ENCODE measurements around the gene LAMTOR2. TPM values are rescaled to one million over a fixed set of nuclear protein-coding genes. Genes with fewer than 3 reads are reported as not detected.

Gene LAMTOR2
- total RNA-seq, 1 donor from 2014 or later = 64.4 TPM

DNA sequence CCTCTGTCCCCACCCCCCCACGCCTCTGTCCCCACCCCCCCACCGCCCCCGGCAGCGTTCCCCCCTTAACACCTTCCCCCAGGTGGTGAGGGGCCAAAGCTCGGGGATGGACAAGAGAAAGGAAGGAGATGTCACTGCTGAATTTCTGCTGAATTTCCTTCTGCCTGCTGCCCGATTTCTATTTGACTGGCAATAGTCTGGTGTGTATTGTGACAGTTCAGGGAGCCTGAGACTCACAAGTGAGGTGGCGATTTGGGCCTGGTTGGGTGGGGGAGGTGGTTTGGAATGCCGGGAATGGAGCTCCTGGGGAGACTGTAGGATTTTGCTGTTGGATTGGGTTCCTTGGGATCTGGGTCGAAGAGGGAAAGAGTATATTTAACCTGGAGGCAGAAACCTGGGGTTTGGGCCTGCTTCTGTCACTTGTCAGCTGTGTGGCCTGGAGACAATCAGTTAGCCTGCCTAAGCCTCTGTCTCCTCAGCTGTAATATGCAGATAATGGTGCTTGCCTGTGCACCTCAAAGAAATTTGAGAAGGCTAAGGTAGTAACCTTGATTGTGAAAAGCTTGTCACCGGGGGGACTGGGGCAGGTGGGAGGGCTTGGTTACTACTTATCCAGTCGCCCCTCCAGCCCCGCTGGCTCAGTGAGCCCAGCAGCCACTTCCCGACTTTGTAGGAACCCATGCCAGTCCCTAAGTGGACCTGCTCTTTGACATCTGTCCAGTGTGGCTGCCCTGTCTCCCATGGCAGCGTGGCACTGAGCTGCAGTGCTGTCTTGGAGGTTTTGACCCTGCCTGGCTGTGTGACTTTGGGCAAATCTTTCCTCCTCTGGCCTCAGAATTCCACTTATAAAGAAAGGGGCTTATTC lies 52.3 kb downstream of the LAMTOR2 start:
- ATAC-seq (ENCODE audit: poor library complexity) (peak; percentile 45), DNase-seq (peak; percentile 61)
- intact Hi-C loops (cut with DNase I) = no loop called here

DNA sequence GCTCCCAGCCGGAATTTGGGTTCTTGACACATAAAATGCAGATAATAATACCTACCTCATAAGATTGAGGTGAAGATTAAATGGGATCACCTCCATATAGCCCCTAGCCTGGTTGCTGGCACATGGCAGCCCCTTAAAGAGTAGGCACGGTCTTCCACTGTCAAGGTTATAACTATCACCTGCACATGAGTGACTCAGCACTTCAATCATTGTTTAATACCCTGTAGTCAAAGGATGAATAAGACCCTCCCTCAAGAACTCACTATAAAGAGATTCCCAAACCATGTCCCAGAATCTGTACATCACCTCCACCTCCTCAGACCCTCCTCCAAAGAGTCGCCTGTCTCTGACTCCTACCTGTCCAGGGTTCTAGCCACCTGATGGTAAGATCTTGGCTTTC lies 53.5 kb downstream of the LAMTOR2 start:
- ATAC-seq (ENCODE audit: poor library complexity) (no peak), DNase-seq (no peak)
- intact Hi-C loops (cut with DNase I) = no loop called here

Other genes with a start within 250 kb of the LAMTOR2 start
- 17.9 TPM for gene GON4L, start 197.6 kb upstream of the LAMTOR2 start, total RNA-seq
- 7.0 TPM for gene SYT11, start 195.2 kb upstream of the LAMTOR2 start, total RNA-seq
- 19.0 TPM for gene RIT1, start 143.4 kb upstream of the LAMTOR2 start, total RNA-seq
- 22.5 TPM for gene KHDC4, start 120.4 kb upstream of the LAMTOR2 start, total RNA-seq
- gene RXFP4, start 113.1 kb upstream of the LAMTOR2 start, total RNA-seq = not detected
- 55.7 TPM for gene ARHGEF2, start 76.2 kb upstream of the LAMTOR2 start, total RNA-seq
- gene SSR2, start 33.8 kb upstream of the LAMTOR2 start, total RNA-seq = 66.9 TPM
- 30.4 TPM for gene UBQLN4, start 984 bp upstream of the LAMTOR2 start, total RNA-seq
- not detected for gene RAB25, start 6.4 kb downstream of the LAMTOR2 start, total RNA-seq
- 0.16 TPM for gene MEX3A, start 27.7 kb downstream of the LAMTOR2 start, total RNA-seq
- gene LMNA, start 59.9 kb downstream of the LAMTOR2 start, total RNA-seq = 270 TPM
- gene SEMA4A, start 98.8 kb downstream of the LAMTOR2 start, total RNA-seq = 1.4 TPM
- 15.8 TPM for gene SLC25A44, start 139.3 kb downstream of the LAMTOR2 start, total RNA-seq
- 64.8 TPM for gene PMF1, start 158.2 kb downstream of the LAMTOR2 start, total RNA-seq
- gene BGLAP, start 187.4 kb downstream of the LAMTOR2 start, total RNA-seq = 0.83 TPM
- 0.51 TPM for gene PAQR6, start 193.3 kb downstream of the LAMTOR2 start, total RNA-seq
- gene SMG5, start 228.0 kb downstream of the LAMTOR2 start, total RNA-seq = 82.4 TPM
- gene TMEM79, start 229.5 kb downstream of the LAMTOR2 start, total RNA-seq = 1.3 TPM
- gene GLMP, start 240.9 kb downstream of the LAMTOR2 start, total RNA-seq = 14.1 TPM
- not detected for gene VHLL, start 244.5 kb downstream of the LAMTOR2 start, total RNA-seq

Measured in Right ventricle myocardium superior (tissue), 1 donor.